Left colon (tissue), 2 donors: ENCODE data around the gene IGFN1. TPM values are rescaled to one million over a fixed set of nuclear protein-coding genes. Genes with fewer than 3 reads are reported as not detected.
"Not testable (repeated sequence)": the region's sequence is repeated elsewhere in the genome, so short reads cannot be mapped to it uniquely, and the experiment has no call there.

Experiments
- ATAC-seq: fragments of 200-7000 bp; cut with Tn5 transposase; one replicate; pipeline ENCODE4 v1.9.1; 2020; ENCODE audit warnings: mild to moderate bottlenecking, moderate library complexity
- DNase-seq, 2 donors: peaks; one replicate each; pipeline ENCODE4 v3.0.0-alpha.2; 2020
- intact Hi-C, 2 donors: fragments of 100-400 bp; cut with DNase I in 1 of 2; cut with micrococcal nuclease in 1 of 2; formaldehyde crosslinking; loops; one replicate each; pipeline versions ENCODE4 v1.11.2 to v1.14.0; 2022; cut with DNase I, micrococcal nuclease
- total RNA-seq, 2 donors: library from RNA; stranded (reverse); fragmentation: NEBNext Ultra II Directional; extraction: Animal tissue kit (Norgen Biotek cat#: 25700); gene quantifications; one replicate each; pipeline ENCODE4 v1.2.1, GENCODE V29; 2021
- donor health status: DM: no; HTN: no; CAD: no.
- donor health status: DM: yes; HTN: yes; CAD: no.

IGFN1 gene
- total RNA-seq, 2 donors from 2014 or later, result 0.39 TPM; not detected in 1

GRCh38 chr1:201156346-201156745, 34.3 kb upstream of the IGFN1 start:
- ATAC-seq (no peak), DNase-seq (no peak)
- intact Hi-C loops, result no loop called here

- intact Hi-C loops, result no loop called here
- no peak for ATAC-seq
- no peak for DNase-seq
Measured at GRCh38 chr1:201156819-201157218, 33.8 kb upstream of the IGFN1 start.

DNA sequence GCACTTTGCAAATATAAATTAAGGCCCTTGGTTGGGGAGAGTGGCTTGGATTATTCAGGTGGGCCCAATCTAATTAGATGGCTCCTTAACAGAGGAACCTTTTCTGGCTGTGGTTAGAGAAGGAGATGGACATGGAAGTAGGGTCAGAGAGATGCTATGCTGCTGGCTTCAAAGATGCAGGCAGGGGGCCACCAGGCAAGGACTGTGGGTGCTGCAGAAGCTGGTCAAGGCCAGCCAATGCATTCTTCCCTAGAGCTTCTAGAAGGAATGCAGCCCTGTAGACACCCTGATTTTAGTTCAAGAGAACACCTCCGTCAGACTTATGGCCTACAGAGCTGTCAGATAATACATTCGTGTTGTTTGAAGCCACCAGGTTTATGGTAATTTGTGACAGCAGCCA, 32.7 kb upstream of the IGFN1 start:
- ATAC-seq, result no peak
- DNase-seq, result no peak
- intact Hi-C loops, result no loop called here

DNA sequence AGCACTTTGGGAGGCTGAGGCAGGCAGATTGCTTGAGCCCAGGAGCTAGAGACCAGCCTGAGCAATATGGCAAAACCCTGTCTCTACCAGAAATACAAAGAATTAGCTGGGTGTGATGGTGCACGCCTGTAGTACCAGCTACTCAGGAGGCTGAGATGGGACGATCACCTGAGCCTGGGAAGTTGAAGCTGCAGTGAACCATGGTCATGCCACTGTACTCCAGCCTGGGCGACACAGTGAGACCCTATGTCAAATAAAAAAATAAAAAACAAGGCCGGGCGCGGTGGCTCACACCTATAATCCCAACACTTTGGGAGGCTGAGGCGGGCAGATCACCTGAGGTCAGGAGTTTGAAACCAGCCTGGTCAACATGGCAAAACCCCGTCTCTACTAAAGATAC, 27.6 kb upstream of the IGFN1 start:
- intact Hi-C loops, ATAC-seq, DNase-seq: not testable (repeated sequence)

DNA sequence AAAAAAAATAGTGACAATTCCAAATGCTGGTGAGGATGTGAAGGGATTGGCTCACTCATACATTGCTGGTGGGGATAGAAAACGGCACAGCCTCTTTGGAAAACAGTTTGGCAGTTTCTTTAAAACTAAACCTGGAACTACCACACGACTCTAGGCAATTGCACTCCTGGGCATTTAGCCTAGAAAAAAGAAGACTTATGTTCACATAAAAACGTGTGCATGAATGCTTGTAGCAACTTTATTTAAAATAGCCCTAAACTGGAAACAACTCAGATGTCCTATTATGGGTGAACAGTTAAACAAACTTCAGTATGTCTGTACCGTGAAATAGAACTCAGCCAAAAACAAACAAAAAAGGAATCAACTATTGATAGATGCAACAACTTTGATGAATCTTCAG, 26.9 kb upstream of the IGFN1 start:
- ATAC-seq (no peak), DNase-seq (no peak)
- intact Hi-C loops, result no loop called here

- DNase-seq (no peak), ATAC-seq (no peak)
- intact Hi-C loops, result no loop called here
Measured at GRCh38 chr1:201164645-201165044, 26.0 kb upstream of the IGFN1 start.

DNA sequence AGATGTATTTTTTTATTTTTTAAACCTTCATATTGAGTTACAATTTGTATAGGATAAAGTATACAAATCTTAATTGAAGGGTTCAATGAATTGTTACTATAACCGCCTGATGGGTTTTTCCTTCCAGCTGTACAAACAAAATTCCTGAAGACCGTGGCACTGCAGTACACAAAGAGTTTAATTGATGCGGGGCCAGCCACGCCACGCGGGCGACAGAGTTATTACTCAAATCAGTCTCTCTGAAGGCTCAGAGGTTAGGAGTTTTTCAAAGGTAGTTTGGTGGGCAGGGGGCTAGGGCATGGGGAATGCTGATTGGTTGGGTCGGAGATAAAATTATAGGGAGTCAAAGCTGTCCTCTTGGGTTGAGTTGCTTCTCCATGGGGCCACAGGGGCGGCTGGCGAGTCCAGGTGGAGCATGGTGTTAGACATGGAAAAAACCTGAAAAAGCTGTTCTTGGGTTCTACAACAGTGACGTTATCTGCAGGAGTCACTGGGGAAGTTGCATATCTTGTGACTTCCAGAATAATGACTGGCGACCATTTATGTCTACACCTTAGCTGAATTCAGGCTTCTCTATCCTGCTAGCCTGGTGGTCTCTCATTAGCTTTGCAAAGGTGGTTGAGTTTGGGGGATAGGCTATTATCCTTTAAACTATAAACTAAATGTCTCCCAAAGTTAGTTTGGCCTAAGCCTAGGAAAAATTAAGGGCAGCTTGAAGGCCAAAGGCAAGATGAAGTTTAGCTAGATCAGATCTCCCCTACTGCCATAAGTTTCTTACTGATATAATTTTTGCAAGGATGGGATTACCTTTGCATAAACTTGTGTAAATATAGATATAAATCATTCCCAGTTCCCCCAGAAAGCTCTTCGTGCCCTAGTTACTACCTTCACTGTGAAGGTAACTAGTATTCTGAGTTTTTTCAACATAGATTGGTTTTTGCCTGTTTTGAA, 23.3 kb upstream of the IGFN1 start:
- intact Hi-C loops, result no loop called here
- no peak for DNase-seq
- no peak for ATAC-seq

DNA sequence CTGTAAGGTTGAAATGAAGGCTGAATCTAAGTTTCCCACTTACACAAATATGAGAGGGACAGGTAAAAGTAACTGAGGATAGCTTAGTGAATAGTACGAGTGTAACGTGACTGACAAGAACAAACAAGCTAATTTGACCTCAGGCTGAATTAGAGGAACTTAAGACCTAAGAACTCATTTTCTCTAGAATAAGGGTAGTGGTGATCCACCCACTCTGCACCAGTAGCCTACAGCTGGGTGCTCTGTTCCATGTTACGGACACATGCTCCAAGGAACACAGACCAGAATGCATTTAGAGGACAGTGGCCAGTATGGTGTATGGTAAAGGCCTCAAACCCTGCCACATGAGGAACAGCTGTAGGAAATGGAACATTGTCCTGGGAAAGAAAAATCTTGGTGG, 21.4 kb upstream of the IGFN1 start:
- DNase-seq (no peak), ATAC-seq (no peak)
- intact Hi-C loops, result no loop called here

- ATAC-seq (no peak), DNase-seq (no peak)
- intact Hi-C loops, result no loop called here
Measured at GRCh38 chr1:201169971-201170532, 20.6 kb upstream of the IGFN1 start.

DNA sequence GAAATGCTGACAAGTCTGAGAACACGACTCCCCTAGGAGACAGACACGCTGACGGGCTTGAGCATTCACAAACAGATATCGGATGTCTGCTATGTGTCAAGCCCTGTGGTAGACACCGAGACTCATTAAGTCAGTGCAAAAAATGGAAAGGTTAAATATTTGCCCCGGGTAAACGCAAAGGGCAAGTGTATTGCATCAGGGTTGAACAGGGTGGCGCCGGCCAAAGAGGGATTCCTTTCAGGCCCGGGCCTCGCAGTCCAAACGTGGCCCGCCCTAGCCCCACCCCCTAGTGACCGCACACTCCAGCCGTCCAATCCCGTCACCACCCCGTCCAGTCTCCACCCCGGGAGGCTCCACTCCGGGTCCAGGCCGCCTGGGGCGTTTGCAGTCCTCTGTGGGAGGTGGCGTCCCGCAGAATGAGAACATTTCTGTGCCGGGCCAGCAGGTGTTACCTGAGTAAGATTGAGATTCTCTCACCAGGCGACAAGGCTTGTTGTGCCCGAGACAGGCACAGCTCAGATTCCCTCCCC, 20.0 kb upstream of the IGFN1 start:
- peak; percentile 95 to 97 for DNase-seq
- intact Hi-C loops, result no loop called here

GRCh38 chr1:201171063-201172036, 19.3 kb upstream of the IGFN1 start:
- intact Hi-C loops, result no loop called here
- DNase-seq (peak; percentile 56 to 58), ATAC-seq (peak; percentile 51)

More for the DNA sequence above, 20.0 kb upstream of the IGFN1 start:
- ATAC-seq, result peak; percentile 98

DNA sequence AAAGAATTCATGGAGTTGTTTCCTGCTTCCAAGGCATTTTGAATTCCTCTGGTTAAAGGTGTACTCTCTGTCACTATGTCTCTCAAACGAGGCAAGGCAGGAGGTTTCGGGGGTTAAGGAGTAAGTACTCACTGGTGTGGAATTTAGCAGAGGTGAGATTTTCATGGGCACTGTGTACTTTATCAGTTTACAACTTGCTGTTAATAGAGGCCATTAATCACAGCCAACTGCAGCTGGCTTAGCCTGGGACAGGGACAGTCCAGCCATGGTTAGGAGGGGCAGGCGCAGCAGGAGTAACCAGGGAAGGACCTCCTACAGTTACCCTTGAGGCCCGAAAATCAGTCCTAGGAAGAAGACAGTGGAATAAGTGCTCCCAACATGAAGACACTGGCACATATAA, 18.3 kb upstream of the IGFN1 start:
- intact Hi-C loops, result no loop called here
- no peak for ATAC-seq
- no peak for DNase-seq

GRCh38 chr1:201172999-201173610, 17.5 kb upstream of the IGFN1 start:
- ATAC-seq (no peak), DNase-seq (no peak)
- intact Hi-C loops, result no loop called here

DNA sequence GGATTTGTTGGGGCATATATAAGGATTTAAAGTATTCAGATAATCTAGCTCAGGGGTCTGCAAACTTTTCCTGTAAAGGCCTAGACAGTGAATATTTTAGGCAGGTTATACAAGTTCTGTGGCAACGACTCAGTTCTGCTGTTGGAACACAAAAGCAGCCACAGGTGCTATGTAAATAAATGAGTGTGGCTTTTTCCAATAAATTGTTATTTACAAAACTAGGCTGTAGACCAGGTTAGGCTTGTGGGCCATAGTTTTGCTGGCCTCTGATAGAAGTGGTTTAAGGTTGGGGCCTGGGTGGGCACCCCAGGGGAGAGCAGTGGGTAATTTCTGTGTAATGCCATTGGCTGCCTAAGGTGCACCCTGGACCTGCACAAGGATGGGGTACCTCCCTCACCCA, 16.9 kb upstream of the IGFN1 start:
- intact Hi-C loops, result no loop called here

GRCh38 chr1:201175820-201176500, 14.7 kb upstream of the IGFN1 start:
- ATAC-seq (no peak), DNase-seq (no peak)
- intact Hi-C loops, result no loop called here

More for the DNA sequence above, 16.9 kb upstream of the IGFN1 start:
- DNase-seq (no peak), ATAC-seq (no peak)

GRCh38 chr1:201176940-201177339, 13.7 kb upstream of the IGFN1 start:
- intact Hi-C loops, result no loop called here
- DNase-seq (peak in 1 of 2 donors; percentile 33), ATAC-seq (peak; percentile 83)

DNA sequence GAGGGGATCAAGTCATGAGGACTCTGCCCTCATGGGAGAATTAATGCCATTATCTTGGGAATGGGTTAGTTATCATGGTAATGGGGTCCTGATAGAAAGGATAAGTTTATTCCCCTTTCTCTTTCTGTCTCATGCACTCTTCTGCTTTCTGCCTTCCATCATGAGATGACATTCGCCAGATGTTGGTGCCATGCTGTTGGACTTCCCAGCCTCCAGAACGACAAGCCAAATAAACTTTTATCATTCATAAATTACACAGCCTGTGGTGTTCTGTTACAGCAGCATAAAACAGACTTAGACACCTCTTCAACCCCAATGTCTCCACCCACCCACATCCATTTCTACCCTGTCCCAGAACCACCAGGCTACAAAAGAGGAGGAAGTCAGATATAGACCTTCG, 11.9 kb upstream of the IGFN1 start:
- DNase-seq (no peak), ATAC-seq (no peak)
- intact Hi-C loops, result no loop called here

GRCh38 chr1:201180141-201180540, 10.5 kb upstream of the IGFN1 start:
- DNase-seq (no peak), ATAC-seq (peak; percentile 56)
- intact Hi-C loops, result no loop called here
